Spleen (tissue), 7 donors: Measurements from ENCODE around the gene MTM1.

Source experiments
- CTCF ChIP-seq, 11 experiments: fragments of 200-600 bp in 7 of 11; fragments of 450-650 bp in 4 of 11; sonication (generic) in 4 of 11; IDR thresholded peaks in 8 of 11; conservative IDR thresholded peaks in 3 of 11; 1 replicate in 7 of 11; 2 replicates in 4 of 11; pipeline versions ENCODE4 v1.4.0 to v1.8.0; 2016 to 2021; ENCODE audit warnings: antibody characterized with exemption in 11 of 11, inconsistent platforms in 4 of 11, mild to moderate bottlenecking in 1 of 11
- POLR2A ChIP-seq, 3 donors: fragments of 450-650 bp; IDR thresholded peaks; one replicate each; pipeline ENCODE4 v1.5.1; 2017; ENCODE audit warnings: antibody characterized with exemption in 3 of 3, mild to moderate bottlenecking in 1 of 3
- donor health status: DM: no; HTN: no; CAD: no; lungs with moderate emphysema.
- donor health status: DM: no; HTN: no; CAD: no.
- donor health status: DM: no; HTN: no; CAD: no.

- TF ChIP-seq CTCF (IDR thresholded peaks at IDR 0.05 in 8 of 11, conservative IDR thresholded peaks at IDR 0.05 in 3 of 11) (no peak), POLR2A (IDR thresholded peaks at IDR 0.05) (no peak)
Observed at GRCh38 chrX:150615356-150615755, 46.9 kb downstream of the MTM1 start.
